ENCODE results near the gene ATP8A2.

ATP8A2 gene

GRCh38 chr13:26024558-26024957 lies 652.8 kb downstream of the ATP8A2 start:
- DNase-seq (ENCODE audit: low read depth in 1 of 2, low spot score in 1 of 2), result no peak

GRCh38 chr13:26025196-26025595 lies 653.4 kb downstream of the ATP8A2 start:
- DNase-seq (ENCODE audit: low read depth in 1 of 2, low spot score in 1 of 2), result no peak

- no peak for DNase-seq (ENCODE audit: low read depth in 1 of 2, low spot score in 1 of 2)
Observed at GRCh38 chr13:26025771-26026170, 654.0 kb downstream of the ATP8A2 start.

GRCh38 chr13:26026211-26026610 lies 654.4 kb downstream of the ATP8A2 start:
- DNase-seq (ENCODE audit: low read depth in 1 of 2, low spot score in 1 of 2), result no peak

GRCh38 chr13:26029581-26030136 lies 657.9 kb downstream of the ATP8A2 start:
- DNase-seq (ENCODE audit: low read depth in 1 of 2, low spot score in 1 of 2), result no peak

GRCh38 chr13:26030331-26030730 lies 658.6 kb downstream of the ATP8A2 start:
- no peak for DNase-seq (ENCODE audit: low read depth in 1 of 2, low spot score in 1 of 2)

- DNase-seq (ENCODE audit: low read depth in 1 of 2, low spot score in 1 of 2), result no peak
Observed at GRCh38 chr13:26034018-26034417, 662.2 kb downstream of the ATP8A2 start.

- DNase-seq (ENCODE audit: low read depth in 1 of 2, low spot score in 1 of 2), result no peak
Observed at GRCh38 chr13:26036383-26036782, 664.6 kb downstream of the ATP8A2 start.

GRCh38 chr13:26037302-26037701 lies 665.5 kb downstream of the ATP8A2 start:
- no peak for DNase-seq (ENCODE audit: low read depth in 1 of 2, low spot score in 1 of 2)

- DNase-seq (ENCODE audit: low read depth in 1 of 2, low spot score in 1 of 2), result no peak
Observed at GRCh38 chr13:26038931-26039475, 667.2 kb downstream of the ATP8A2 start.

- DNase-seq (ENCODE audit: low read depth in 1 of 2, low spot score in 1 of 2), result no peak
Observed at GRCh38 chr13:26041444-26041843, 669.7 kb downstream of the ATP8A2 start.

GRCh38 chr13:26042785-26043184 lies 671.0 kb downstream of the ATP8A2 start:
- DNase-seq (ENCODE audit: low read depth in 1 of 2, low spot score in 1 of 2), result no peak

GRCh38 chr13:26045142-26045541 lies 673.4 kb downstream of the ATP8A2 start:
- no peak for DNase-seq (ENCODE audit: low read depth in 1 of 2, low spot score in 1 of 2)

- no peak for DNase-seq (ENCODE audit: low read depth in 1 of 2, low spot score in 1 of 2)
Observed at GRCh38 chr13:26046639-26047038, 674.9 kb downstream of the ATP8A2 start.

GRCh38 chr13:26047040-26047439 lies 675.3 kb downstream of the ATP8A2 start:
- DNase-seq (ENCODE audit: low read depth in 1 of 2, low spot score in 1 of 2), result no peak

GRCh38 chr13:26048741-26049140 lies 677.0 kb downstream of the ATP8A2 start:
- DNase-seq (ENCODE audit: low read depth in 1 of 2, low spot score in 1 of 2), result no peak

- no peak for DNase-seq (ENCODE audit: low read depth in 1 of 2, low spot score in 1 of 2)
Observed at GRCh38 chr13:26050568-26051230, 678.9 kb downstream of the ATP8A2 start.

- no peak for DNase-seq (ENCODE audit: low read depth in 1 of 2, low spot score in 1 of 2)
Observed at GRCh38 chr13:26051231-26051656, 679.5 kb downstream of the ATP8A2 start.

GRCh38 chr13:26051657-26052311 lies 680.0 kb downstream of the ATP8A2 start, which contains the start of gene SHISA2:
Gene SHISA2 (minus strand): TSS chr13:26052016. CDS start chr13:26050975, 1,041 bp downstream.
- DNase-seq (ENCODE audit: low read depth in 1 of 2, low spot score in 1 of 2), result no peak

GRCh38 chr13:26052337-26052736 lies 680.6 kb downstream of the ATP8A2 start:
- no peak for DNase-seq (ENCODE audit: low read depth in 1 of 2, low spot score in 1 of 2)

- DNase-seq (ENCODE audit: low read depth in 1 of 2, low spot score in 1 of 2), result no peak
Observed at GRCh38 chr13:26053418-26053980, 681.7 kb downstream of the ATP8A2 start.

GRCh38 chr13:26054896-26055295 lies 683.1 kb downstream of the ATP8A2 start:
- no peak for DNase-seq (ENCODE audit: low read depth in 1 of 2, low spot score in 1 of 2)

Measured in activated CD4-positive, alpha-beta T cell treated with anti-CD3 and anti-CD28 coated beads, Interleukin-2, amount 50 U/mL, for 24 hours (primary cell).